Measurements from ENCODE around the gene OR2H1.

OR2H1 gene

GRCh38 chr6:29486577-29486976 lies 29.6 kb downstream of the OR2H1 start:
- no peak for DNase-seq

DNA sequence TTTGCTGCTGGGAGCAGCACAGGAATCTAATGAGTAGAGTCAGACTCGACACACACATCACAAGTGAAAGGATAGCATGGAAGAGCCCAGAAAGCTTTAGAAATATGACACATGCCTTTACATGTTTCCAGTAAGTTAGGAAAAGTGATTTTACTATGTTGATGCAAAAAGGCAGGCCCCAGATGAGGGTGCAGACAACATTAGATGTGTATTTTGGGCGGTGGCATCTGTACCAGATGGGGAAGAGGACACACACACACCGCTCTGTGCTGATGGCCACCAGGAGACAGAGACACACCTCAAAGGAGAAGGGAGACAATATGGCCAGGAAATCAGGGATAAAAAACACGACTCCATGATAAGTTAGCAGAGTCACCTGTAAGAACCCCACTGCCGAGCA lies 30.2 kb downstream of the OR2H1 start:
- DNase-seq = no peak

DNA sequence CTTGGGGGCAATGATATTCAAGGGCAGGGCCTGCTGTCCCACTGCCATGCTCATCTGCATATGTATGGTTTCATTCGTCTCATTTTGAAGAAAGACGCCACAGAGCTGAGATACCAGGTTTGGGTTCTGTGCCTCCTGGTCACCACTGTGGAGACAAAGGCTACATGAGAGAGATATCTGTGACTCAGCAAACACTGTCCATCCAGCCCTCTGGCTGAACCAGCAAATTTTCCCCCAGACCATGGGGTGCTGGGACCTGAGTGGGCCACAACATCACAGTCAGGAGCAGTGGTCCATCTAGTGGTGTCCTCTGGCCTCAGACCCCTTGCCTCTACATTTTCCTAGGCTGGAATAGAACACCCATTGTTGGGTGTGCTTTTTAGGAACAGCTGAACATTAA lies 30.7 kb downstream of the OR2H1 start, which contains the start of gene MAS1L:
MAS1L (minus strand) TSS at position 297 of the 400 bp plus-strand sequence; CDS start at position 243, 54 bp downstream.
- DNase-seq = no peak

GRCh38 chr6:29488874-29489273 lies 31.9 kb downstream of the OR2H1 start:
- DNase-seq = no peak

DNA sequence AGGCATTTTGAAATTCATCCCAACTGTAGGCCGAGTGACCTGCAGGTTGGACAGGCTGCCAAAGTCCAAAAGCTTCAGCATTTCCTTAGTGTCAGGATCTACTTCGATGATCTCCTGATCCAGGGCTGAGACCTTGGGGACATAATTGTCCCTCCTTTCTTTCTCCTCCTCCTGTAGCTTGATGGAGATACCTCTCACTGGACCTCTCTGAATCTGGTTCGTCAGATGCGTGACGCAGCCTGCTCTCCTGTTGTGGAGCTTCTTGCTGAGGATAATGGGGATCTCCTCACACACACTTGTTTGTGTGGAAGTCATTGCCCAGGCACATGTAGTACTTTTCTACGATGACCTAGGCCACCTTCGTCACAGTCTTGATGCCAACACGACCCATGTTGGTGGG lies 32.3 kb downstream of the OR2H1 start:
- no peak for DNase-seq

- DNase-seq = no peak
Observed at GRCh38 chr6:29490055-29490454, 33.1 kb downstream of the OR2H1 start.

DNA sequence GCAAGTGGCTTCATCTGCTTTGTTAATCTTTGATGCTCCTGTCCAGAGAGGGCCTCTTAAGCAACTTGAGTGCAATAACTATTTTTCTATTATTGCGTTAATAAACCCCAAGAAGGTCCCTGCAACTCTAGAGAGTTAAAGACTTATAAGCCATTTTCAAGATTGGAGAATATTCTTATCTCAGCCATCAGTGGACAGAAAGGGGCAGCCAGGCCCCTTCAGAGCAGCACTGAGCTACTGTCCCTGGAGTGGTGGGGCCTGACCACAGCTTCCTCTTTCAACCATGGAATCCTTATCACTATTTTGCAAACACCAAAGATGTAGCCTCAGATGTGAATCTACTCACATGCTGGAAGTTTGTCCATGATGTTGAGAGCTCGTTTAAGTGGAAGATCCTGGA lies 33.6 kb downstream of the OR2H1 start:
- peak; percentile 67 for DNase-seq

DNA sequence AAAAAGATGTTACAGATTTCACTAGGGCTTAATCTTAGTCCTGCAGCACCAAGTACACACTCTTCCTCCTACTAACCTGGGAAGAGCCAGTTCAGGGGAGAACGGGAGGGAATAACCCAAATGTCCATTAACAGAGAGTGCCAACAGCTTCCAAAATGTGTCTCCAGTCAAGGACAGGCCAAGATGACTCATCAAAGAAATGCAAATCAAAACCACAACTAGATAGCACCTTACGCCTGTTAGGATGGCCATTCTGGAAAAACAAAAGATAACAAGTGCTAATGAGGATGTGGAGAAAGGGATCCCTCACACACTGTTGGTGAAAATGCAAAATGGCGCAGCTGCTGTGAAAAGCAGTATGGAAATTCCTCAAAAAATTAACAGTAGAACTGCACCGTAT lies 34.6 kb downstream of the OR2H1 start:
- no peak for DNase-seq

DNA sequence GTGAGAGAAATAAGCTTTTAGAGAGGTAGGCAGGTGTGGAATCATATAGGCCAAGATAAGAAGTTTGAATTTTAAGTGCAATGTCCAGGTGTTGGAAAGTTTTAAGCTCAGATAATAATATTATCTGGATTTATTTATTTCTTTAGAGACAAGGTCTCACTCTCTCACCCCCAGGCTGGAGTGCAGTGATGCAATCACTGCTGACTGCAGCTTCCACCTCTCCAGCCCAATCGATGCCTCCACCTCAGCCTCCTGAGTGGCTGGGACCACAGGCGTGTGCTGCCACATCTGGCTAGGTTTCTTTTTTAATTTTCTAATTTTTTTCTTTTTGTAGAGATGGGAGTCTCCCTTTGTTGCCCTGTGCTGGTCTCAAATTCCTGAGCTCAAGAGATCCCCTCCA lies 36.3 kb downstream of the OR2H1 start:
- DNase-seq = no peak

DNA sequence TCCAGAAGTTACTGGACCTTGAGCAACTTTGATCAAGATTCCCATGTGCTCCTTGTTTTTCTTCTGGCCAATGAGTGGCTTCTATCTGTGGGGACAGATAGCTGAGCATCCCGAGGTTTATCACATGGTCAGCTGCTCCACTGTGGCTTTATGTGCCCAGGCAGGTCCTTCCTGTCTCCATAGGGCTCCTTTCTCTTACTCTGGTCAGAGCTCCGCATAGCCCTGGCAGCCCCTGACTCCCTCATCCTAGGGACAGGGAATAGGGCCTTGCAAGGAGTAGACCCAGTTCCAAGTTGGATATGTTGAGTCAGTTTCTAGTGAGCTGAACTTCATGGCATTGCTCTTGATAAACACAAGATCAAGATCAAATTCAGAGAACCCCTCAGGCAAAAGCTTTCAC lies 37.2 kb downstream of the OR2H1 start:
- no peak for DNase-seq

- DNase-seq = no peak
Observed at GRCh38 chr6:29495571-29495970, 38.6 kb downstream of the OR2H1 start.

GRCh38 chr6:29496961-29497360 lies 40.0 kb downstream of the OR2H1 start:
- no peak for DNase-seq

DNA sequence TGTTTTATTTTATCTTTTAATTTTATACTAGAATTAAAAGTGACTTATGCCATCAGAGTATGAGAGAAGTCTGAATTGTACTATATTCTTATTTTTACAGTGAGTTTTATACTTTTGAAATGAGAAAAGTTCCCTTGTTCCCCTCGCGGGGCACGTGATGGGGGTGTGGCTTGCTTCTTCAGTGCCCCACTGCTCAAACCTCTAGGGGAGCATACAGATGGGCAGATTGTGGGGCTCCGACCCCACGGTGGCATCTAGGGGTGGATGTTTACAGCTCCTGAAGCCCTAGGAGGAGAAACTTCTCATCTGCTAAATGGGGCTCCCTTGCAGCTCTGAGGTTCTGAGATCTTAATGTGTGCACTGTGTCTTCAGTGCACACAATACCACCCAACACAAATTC lies 42.7 kb downstream of the OR2H1 start:
- no peak for DNase-seq

- no peak for DNase-seq
Observed at GRCh38 chr6:29500594-29500993, 43.6 kb downstream of the OR2H1 start.

DNA sequence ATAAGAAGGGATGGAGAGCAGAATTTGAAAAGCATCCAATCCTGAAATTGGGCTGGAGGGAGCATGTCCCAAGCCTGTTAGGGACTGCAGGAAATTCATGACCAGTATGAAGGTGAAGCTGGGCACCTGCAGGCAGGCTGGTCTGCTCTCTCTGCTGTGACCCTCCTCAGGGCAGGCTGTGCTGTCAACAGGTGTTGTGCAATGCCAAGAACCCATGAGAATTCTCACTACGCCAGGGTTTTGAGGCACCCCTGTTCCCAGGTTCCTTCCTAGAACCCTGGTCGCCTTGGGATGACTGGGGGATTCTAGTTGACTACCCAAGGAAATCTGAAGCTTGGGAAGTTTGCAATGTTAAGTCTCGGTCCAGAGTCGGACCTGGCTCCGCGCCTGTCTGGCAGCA lies 44.2 kb downstream of the OR2H1 start:
- no peak for DNase-seq

- DNase-seq = no peak
Observed at GRCh38 chr6:29502181-29502580, 45.2 kb downstream of the OR2H1 start.

GRCh38 chr6:29502597-29502996 lies 45.6 kb downstream of the OR2H1 start:
- DNase-seq = no peak

- DNase-seq = no peak
Observed at GRCh38 chr6:29504961-29505360, 48.0 kb downstream of the OR2H1 start.

GRCh38 chr6:29505808-29506207 lies 48.9 kb downstream of the OR2H1 start:
- no peak for DNase-seq

- DNase-seq = no peak
Observed at GRCh38 chr6:29506446-29507067, 49.6 kb downstream of the OR2H1 start.

- no peak for DNase-seq
Observed at GRCh38 chr6:29507319-29507718, 50.4 kb downstream of the OR2H1 start.

- no peak for DNase-seq
Observed at GRCh38 chr6:29509239-29509638, 52.3 kb downstream of the OR2H1 start.

DNA sequence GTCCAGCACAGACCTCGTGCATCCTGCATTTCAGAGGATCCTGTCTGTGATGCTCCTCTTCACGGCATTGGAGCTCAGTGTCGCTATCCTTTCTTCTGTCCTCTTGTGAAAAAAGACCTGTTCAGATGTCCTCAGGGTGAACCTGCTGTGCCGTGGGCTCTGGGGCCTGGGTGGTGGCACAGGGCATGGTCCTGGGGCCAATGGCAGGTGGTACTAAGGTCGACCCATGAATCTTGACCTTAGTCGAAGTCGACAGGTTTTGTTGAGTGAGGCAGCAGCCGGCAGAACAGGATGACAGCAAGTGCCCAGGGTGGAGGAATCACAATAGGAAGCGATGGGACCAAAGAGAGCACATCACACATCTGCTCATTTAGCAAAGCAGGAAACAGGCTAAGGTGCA lies 52.8 kb downstream of the OR2H1 start:
- DNase-seq = no peak

GRCh38 chr6:29510202-29510601 lies 53.2 kb downstream of the OR2H1 start:
- DNase-seq = no peak

DNA sequence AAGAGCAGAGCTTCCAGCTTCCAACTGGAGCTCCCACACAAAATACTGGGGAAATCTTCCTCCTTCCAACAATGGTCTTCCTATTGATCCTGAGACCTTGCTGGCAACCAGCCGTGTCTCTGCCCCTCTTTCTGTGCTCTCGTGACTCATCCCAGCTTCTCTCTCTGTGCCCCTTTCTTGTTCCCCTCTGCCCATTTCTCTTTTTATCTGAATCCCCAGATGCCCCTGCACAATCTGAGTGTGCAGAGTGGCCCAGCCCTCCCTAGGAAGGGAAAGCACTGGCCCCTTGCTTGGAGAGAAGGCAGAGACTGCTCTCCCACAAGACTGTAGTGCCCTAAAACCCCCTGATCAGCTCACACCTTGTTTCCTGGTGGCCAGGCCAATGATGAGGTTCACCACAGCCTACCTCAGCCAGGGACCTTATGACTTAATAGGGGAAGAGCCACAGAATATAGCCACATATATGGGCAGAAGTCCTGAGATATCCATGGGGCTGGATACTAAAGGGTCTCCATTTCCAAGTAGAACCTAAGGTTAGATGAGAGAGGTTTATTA lies 53.9 kb downstream of the OR2H1 start:
- DNase-seq = no peak
